Adrenal gland (tissue), 5 donors: ENCODE measurements around the gene CALU.

ENCODE experiments used
- CTCF ChIP-seq, 6 experiments: fragments of 450-650 bp in 4 of 6; fragments of 200-600 bp in 2 of 6; sonication (generic) in 1 of 6; IDR thresholded peaks; 1 replicate in 5 of 6; 2 replicates in 1 of 6; pipeline versions ENCODE4 v1.5.1 to v1.8.0; 2016 to 2021; ENCODE audit warnings: antibody characterized with exemption in 6 of 6, mild to moderate bottlenecking in 2 of 6, moderate library complexity in 1 of 6
- POLR2A ChIP-seq, 2 donors: fragments of 450-650 bp; IDR thresholded peaks; one replicate each; pipeline ENCODE4 v1.6.1; 2017; ENCODE audit warnings: antibody characterized with exemption in 2 of 2, mild to moderate bottlenecking in 2 of 2, moderate library complexity in 1 of 2
- donor health status: DM: no; HTN: no; CAD: no.

- no peak for TF ChIP-seq CTCF (IDR thresholded peaks at IDR 0.05)
- TF ChIP-seq POLR2A (IDR thresholded peaks at IDR 0.05), result no peak
Observed at GRCh38 chr7:128812514-128813168, 73.5 kb downstream of the CALU start.
